WERI-Rb-1 (cell line): ENCODE measurements around the gene INPPL1.

ENCODE experiments used
- DNase-seq: peaks from one replicate; pipeline ENCODE4 v3.0.0-alpha.2; 2020
- H3K27ac ChIP-seq: fragments of 250-450 bp; sonication (Bioruptor Pico); 2 replicates; pipeline ENCODE4 v1.5.1; 2020; ENCODE audit warnings: mild to moderate bottlenecking, moderate library complexity
- H3K27me3 ChIP-seq: fragments of 250-450 bp; sonication (Bioruptor Pico); 2 replicates; pipeline ENCODE4 v1.5.1; 2021; ENCODE audit warnings: mild to moderate bottlenecking, low read depth, moderate library complexity; ENCODE audit not compliant: insufficient read depth, severe bottlenecking
- H3K36me3 ChIP-seq: fragments of 250-450 bp; sonication (Bioruptor Pico); 2 replicates; pipeline ENCODE4 v1.5.1; 2020; ENCODE audit warnings: mild to moderate bottlenecking, moderate library complexity
- H3K4me3 ChIP-seq: 2 replicates; pipeline ENCODE4 v1.5.1; 2011; ENCODE audit warnings: low read depth, mild to moderate bottlenecking, control low read depth, low read length
- H3K9me3 ChIP-seq: fragments of 250-450 bp; sonication (Bioruptor Pico); 2 replicates; pipeline ENCODE4 v1.5.1; 2021; ENCODE audit warnings: mild to moderate bottlenecking, moderate library complexity; ENCODE audit not compliant: severe bottlenecking
- CTCF ChIP-seq: IDR thresholded peaks from 2 replicates; pipeline ENCODE4 v1.5.1; 2011; ENCODE audit warnings: low read depth, mild to moderate bottlenecking, control low read depth, inconsistent platforms, low read length

INPPL1 gene

GRCh38 chr11:72236774-72237111, 12.2 kb downstream of the INPPL1 start:
- Histone ChIP-seq H3K4me3 (no peak overlapping the region), H3K27me3 (no peaks in the 10 kb centered on the region), H3K9me3 (no peaks in the 10 kb centered on the region)

DNA sequence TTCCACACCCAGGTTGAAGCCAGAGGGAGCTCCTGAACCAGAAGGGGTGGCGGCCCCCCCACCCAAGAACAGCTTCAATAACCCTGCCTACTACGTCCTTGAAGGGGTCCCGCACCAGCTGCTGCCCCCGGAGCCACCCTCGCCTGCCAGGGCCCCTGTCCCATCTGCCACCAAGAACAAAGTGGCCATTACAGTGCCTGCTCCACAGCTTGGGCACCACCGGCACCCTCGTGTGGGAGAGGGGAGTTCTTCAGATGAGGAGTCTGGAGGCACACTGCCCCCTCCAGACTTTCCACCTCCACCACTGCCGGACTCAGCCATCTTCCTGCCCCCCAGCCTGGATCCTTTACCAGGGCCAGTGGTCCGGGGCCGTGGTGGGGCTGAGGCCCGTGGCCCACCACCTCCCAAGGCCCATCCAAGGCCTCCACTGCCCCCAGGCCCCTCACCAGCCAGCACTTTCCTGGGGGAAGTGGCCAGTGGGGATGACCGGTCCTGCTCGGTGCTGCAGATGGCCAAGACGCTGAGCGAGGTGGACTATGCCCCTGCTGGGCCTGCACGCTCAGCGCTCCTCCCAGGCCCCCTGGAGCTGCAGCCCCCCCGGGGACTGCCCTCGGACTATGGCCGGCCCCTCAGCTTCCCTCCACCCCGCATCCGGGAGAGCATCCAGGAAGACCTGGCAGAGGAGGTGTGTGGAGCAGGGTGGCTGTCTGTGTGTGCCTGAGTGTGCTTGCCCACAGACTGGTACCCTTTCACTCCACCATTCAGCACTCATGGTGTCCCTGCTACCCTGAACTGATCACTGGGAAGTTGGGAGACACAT, 12.8 kb downstream of the INPPL1 start:
- no peak for DNase-seq
- peak; percentile 30; the same call in 1 of the 2 replicates for TF ChIP-seq CTCF
- no peak overlapping the region for H3K4me3 ChIP-seq
- no peaks in the 10 kb centered on the region for H3K9me3 ChIP-seq
- peak overlapping the region; percentile 22; the same call in 1 of the 2 replicates for H3K27ac ChIP-seq
- no peaks in the 10 kb centered on the region for H3K27me3 ChIP-seq
- H3K36me3 ChIP-seq = peaks cover 67% of the 10 kb centered on the region

More at GRCh38 chr11:72236774-72237111, 12.2 kb downstream of the INPPL1 start:
- TF ChIP-seq CTCF = no peak
- DNase-seq = no peak
- peaks cover 73% of the 10 kb centered on the region for H3K36me3 ChIP-seq
- peak overlapping the region; percentile 22; the same call in 1 of the 2 replicates for H3K27ac ChIP-seq

GRCh38 chr11:72238040-72238450, 13.5 kb downstream of the INPPL1 start:
- Histone ChIP-seq H3K27ac (no peak overlapping the region; the same call in 1 of the 2 replicates), H3K27me3 (no peaks in the 10 kb centered on the region), H3K9me3 (no peaks in the 10 kb centered on the region), H3K4me3 (no peak overlapping the region), H3K36me3 (peaks cover 60% of the 10 kb centered on the region)
- peak; percentile 90 for TF ChIP-seq CTCF
- peak; percentile 77 for DNase-seq

DNA sequence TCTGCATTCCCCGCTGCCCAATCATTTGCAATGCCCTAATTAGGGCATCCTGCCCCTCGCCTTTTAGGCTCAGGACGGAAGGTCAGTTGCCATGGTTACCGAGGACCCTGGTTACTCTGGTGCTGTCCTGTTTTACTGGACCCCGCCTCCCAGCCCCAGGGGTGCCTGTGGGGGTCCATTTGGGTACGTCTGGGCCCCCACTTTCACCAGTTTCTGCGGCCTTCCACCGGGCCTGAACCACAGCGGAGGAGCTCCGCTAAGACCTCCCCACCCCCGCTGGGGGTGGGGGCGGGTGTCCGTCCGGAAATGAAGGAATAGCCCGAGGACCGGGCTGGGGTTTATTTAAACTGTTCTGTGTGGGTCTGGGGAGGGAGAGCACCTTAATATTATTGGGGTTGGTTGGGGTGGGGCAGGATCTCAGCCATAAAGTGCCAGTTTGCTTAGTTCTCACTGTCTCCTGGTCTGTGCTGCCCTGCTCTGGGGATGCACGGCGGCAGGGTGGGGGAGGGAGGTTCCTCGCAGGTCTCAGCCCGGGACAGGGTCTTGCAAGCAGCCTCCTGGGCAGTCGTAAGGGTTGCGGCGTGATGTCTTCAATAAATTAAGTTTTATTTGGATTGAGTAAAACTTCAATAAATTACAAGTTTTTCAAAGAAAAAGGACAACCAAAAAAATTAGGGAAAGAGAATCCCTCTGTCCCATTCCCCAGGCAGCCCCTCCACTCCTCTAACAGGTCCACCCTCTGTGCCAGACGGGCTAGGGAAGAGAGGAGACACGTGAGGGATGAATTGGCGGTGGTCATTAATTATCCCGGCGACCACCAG, 14.1 kb downstream of the INPPL1 start:
- H3K36me3 ChIP-seq = peaks cover 53% of the 10 kb centered on the region
- no peak for DNase-seq
- H3K4me3 ChIP-seq = no peak overlapping the region

DNA sequence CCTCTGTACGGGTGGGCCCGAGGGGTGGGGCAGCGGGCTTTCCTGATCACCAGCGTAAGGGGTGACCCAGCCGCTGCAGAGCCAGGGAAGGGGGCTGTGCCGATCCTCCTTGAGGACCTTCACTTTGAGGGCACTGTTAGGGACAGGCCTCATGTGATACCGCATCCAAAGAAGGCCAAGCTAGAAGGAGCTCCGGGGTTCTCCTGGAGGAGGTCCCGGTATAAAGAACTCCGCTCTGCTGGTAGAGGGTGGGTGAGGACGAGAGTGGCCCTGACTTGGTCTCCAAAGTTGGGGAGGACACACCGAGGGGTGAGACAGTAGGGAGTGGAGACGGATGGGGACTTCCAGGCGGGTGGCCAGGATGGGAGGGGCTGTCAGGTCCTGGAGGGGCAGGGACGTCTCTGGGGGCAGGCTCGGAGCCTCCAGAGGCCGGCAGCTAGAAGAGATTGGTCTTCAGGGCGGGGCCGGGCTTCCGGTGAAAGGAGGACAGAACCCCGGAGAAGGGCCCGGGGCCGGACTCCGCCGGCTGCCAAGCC, 14.8 kb downstream of the INPPL1 start:
- Histone ChIP-seq H3K9me3 (peaks cover 2% of the 10 kb centered on the region), H3K27ac (no peak overlapping the region), H3K36me3 (peaks cover 46% of the 10 kb centered on the region), H3K27me3 (no peaks in the 10 kb centered on the region), H3K4me3 (no peak overlapping the region)
- no peak for TF ChIP-seq CTCF
- DNase-seq = no peak

More for the DNA sequence above, 14.1 kb downstream of the INPPL1 start:
- TF ChIP-seq CTCF = no peak
- Histone ChIP-seq H3K27ac (no peak overlapping the region), H3K27me3 (no peaks in the 10 kb centered on the region), H3K9me3 (peaks cover 2% of the 10 kb centered on the region)
